B cell (primary cell): Measurements from ENCODE around the gene KISS1.

Experiments used
- EZH2 ChIP-seq: IDR thresholded peaks from 2 replicates; pipeline ENCODE4 v1.6.1; 2012; ENCODE audit warnings: borderline replicate concordance, low read depth, mild to moderate bottlenecking, moderate library complexity, low read length; ENCODE audit not compliant: insufficient read depth, poor library complexity, severe bottlenecking
- TF ChIP-seq, protein P1 (sequence below): fragments of 200-600 bp; IDR thresholded peaks from one replicate; pipeline ENCODE4 v1.8.0; 2022; ENCODE audit warnings: antibody characterized with exemption, mild to moderate bottlenecking

GRCh38 chr1:204153667-204154066, 42.6 kb downstream of the KISS1 start:
- TF ChIP-seq, protein P1, sequence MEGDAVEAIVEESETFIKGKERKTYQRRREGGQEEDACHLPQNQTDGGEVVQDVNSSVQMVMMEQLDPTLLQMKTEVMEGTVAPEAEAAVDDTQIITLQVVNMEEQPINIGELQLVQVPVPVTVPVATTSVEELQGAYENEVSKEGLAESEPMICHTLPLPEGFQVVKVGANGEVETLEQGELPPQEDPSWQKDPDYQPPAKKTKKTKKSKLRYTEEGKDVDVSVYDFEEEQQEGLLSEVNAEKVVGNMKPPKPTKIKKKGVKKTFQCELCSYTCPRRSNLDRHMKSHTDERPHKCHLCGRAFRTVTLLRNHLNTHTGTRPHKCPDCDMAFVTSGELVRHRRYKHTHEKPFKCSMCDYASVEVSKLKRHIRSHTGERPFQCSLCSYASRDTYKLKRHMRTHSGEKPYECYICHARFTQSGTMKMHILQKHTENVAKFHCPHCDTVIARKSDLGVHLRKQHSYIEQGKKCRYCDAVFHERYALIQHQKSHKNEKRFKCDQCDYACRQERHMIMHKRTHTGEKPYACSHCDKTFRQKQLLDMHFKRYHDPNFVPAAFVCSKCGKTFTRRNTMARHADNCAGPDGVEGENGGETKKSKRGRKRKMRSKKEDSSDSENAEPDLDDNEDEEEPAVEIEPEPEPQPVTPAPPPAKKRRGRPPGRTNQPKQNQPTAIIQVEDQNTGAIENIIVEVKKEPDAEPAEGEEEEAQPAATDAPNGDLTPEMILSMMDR: no peak
- TF ChIP-seq EZH2: no peak
